DOHH2 (cell line): ENCODE measurements around the gene UGT3A1.

ENCODE experiments used
- CTCF ChIP-seq: fragments of 200-600 bp; sonication (generic); IDR thresholded peaks from one replicate; pipeline ENCODE4 v1.5.1; 2014; ENCODE audit warnings: antibody characterized with exemption, mild to moderate bottlenecking, low read depth, low read length; ENCODE audit not compliant: poor library complexity, severe bottlenecking
- EZH2phosphoT487 ChIP-seq: fragments of 200-600 bp; sonication (generic); IDR thresholded peaks from 2 replicates; pipeline ENCODE4 v1.6.1; 2017; ENCODE audit warnings: borderline replicate concordance, mild to moderate bottlenecking, antibody characterized with exemption, low read length, moderate library complexity, mixed read lengths

DNA sequence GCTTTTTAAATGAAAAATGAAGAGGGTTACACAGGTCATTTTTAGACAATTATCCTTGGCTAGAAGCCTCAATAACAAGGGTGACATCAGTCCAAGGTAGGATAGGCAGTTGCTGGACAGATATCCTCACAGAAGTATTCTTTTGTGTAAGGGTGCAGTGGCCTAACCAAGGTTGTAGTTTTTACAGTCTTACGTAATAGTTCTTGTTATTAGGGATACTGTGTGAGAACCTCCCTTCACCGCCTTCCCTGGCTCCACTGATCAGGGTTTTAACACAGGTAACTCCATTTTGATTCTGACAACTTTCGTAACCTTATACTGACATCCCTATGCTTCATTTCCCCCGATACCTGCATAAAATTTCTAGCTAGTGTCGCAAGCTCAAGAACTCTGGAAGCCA lies 44.1 kb downstream of the UGT3A1 start:
- no peak for TF ChIP-seq CTCF
- no peak for TF ChIP-seq EZH2phosphoT487
